Measurements from ENCODE around the gene NPBWR2.

- TF ChIP-seq CTCF (IDR thresholded peaks at IDR 0.05) (no peak), POLR2A (IDR thresholded peaks at IDR 0.05) (no peak)
Measured at GRCh38 chr20:64055893-64056638, 51.3 kb downstream of the NPBWR2 start.

All from lower leg skin (tissue), 3 donors.